Activated naive CD4-positive, alpha-beta T cell treated with anti-CD3 and anti-CD28 coated beads, Interleukin-2, amount 50 U/mL, for 24 hours (primary cell): Measurements from ENCODE around the gene C12orf54.
A peak's percentile ranks its signal among the peaks of the same experiment; 100 is the strongest.
"Not testable (repeated sequence)": the region's sequence is repeated elsewhere in the genome, so short reads cannot be mapped to it uniquely, and the experiment has no call there.

Experiments used
- H3K27ac Mint-ChIP-seq: one replicate; pipeline ENCODE4 v1.8.0; 2021; ENCODE audit warnings: mild to moderate bottlenecking, mixed read lengths
- H3K27me3 Mint-ChIP-seq: one replicate; pipeline ENCODE4 v1.8.0; 2021; ENCODE audit warnings: mixed read lengths
- H3K36me3 Mint-ChIP-seq: one replicate; pipeline ENCODE4 v1.8.0; 2021; ENCODE audit warnings: mixed read lengths
- H3K4me1 Mint-ChIP-seq: one replicate; pipeline ENCODE4 v1.8.0; 2021; ENCODE audit warnings: mixed read lengths
- H3K4me3 Mint-ChIP-seq: one replicate; pipeline ENCODE4 v1.8.0; 2021; ENCODE audit warnings: mild to moderate bottlenecking, mixed read lengths
- H3K9me3 Mint-ChIP-seq: one replicate; pipeline ENCODE4 v1.8.0; 2021; ENCODE audit warnings: mixed read lengths

The C12orf54 gene

GRCh38 chr12:48482198-48482597 is at the start of gene C12orf54:
C12orf54 (plus strand) TSS chr12:48482498; CDS start chr12:48483297, 799 bp downstream.
- no peak within 1 kb of the TSS for H3K4me3 Mint-ChIP-seq
- H3K27me3 Mint-ChIP-seq = peaks cover 5% of the 10 kb centered on the region
- H3K4me1 Mint-ChIP-seq = no peaks in the 10 kb centered on the region
- H3K9me3 Mint-ChIP-seq = no peaks in the 10 kb centered on the region
- no peaks in the 10 kb centered on the region for H3K36me3 Mint-ChIP-seq
- peak within 1 kb of the TSS; percentile 27 for H3K27ac Mint-ChIP-seq

DNA sequence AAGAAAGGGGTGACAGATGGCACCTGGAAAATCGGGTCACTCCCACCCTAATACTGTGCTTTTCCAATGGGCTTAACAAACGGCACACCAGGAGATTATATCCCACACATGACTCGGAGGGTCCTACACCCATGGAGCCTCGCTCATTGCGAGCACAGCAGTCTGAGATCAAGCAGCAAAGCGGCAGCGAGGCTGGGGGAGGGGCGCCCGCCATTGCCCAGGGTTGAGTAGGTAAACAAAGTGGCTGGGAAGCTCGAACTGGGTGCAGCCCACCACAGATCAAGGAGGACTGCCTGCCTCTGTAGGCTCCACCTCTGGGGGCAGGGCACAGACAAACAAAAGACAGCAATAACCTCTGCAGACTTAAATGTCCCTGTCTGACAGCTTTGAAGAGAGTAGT is 48.3 kb upstream of the C12orf54 start:
- not testable (repeated sequence) for H3K36me3 Mint-ChIP-seq, H3K27me3 Mint-ChIP-seq, H3K4me3 Mint-ChIP-seq, H3K4me1 Mint-ChIP-seq, H3K27ac Mint-ChIP-seq
- H3K9me3 Mint-ChIP-seq = peaks cover 18% of the 10 kb centered on the region

DNA sequence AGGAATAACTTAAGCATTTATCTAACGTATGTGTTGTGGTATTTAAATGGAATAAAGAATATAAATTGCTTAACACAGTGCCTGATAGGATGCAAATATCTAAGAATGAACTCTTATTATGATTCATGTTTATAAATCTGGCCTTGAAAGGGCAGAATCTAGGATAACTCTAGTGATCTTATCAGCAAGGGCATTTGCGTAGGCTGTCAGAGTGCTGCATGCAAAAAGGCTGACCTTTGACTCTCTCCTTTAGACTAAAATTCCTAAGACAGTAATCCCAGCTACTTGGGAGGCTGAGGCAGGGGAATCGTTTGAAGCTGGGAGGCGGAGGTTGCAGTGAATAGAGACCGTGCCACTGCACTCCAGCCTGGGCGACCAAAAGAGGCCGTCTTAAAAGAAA is 41.2 kb upstream of the C12orf54 start:
- Mint-ChIP-seq H3K4me1 (peaks cover 11% of the 10 kb centered on the region), H3K36me3 (no peaks in the 10 kb centered on the region), H3K9me3 (no peaks in the 10 kb centered on the region), H3K27me3 (no peaks in the 10 kb centered on the region), H3K4me3 (no peak overlapping the region), H3K27ac (no peak overlapping the region)

DNA sequence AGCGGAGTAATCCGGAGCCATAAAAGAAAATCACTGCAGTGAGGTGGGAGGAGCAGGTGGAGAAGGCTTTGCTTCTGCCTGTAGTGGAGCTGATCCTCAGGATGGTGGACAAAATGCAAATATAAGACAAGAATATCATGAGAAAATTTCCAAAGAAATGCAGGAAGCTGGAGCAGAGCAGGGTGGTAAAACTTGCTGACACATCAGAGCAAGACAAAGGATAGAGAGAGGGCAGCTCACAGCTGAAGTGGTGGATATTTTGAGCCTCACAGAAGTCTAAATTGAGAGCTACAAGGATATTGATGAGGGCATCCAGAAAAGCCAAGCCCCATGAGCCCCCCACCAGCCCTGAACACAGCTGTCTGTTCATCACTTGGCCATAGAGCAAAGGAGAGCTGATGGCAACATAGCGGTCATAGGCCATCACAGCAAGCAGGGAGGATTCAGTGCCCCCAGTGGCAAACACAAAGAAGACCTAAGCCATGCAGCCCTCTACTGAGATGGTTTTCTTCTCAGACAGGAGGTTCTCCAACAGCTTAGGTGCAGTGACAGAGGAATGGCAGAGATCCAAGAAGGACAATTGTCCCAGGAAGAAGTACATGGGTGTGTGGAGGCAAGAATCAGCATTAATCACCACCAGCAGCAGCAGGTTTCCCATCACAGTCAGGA is 40.0 kb upstream of the C12orf54 start:
- H3K4me1 Mint-ChIP-seq = peaks cover 21% of the 10 kb centered on the region
- H3K4me3 Mint-ChIP-seq = no peak overlapping the region
- H3K9me3 Mint-ChIP-seq = no peaks in the 10 kb centered on the region
- H3K36me3 Mint-ChIP-seq = no peaks in the 10 kb centered on the region
- no peak overlapping the region for H3K27ac Mint-ChIP-seq
- H3K27me3 Mint-ChIP-seq = no peaks in the 10 kb centered on the region

DNA sequence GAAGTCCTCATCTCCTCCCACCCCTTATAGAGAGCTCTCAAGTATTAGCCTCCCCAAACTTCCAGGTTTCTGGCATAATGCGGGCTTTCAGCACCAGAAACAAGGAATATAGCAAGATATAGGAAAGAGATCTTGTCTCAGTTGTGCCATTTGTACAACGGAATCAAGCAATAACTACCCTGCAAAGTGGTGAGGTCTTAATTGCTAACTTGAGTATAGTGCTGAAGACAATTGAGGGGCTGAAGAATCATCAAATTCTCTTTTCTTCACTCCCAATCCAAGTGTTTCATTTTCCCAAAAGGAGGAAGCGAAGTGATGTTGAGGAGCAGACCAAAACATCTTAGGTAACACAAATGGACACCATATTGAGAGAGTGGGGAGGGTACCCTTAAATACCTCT is 36.8 kb upstream of the C12orf54 start:
- Mint-ChIP-seq H3K9me3 (peaks cover 7% of the 10 kb centered on the region), H3K27ac (peak overlapping the region; percentile 1), H3K36me3 (peaks cover 8% of the 10 kb centered on the region), H3K4me1 (peaks cover 21% of the 10 kb centered on the region), H3K4me3 (peak overlapping the region; percentile 2), H3K27me3 (no peaks in the 10 kb centered on the region)

- Mint-ChIP-seq H3K27ac (peak overlapping the region; percentile 24), H3K27me3 (no peaks in the 10 kb centered on the region), H3K9me3 (peaks cover 7% of the 10 kb centered on the region), H3K36me3 (peaks cover 8% of the 10 kb centered on the region), H3K4me1 (peaks cover 21% of the 10 kb centered on the region), H3K4me3 (peak overlapping the region; percentile 9)
Measured at GRCh38 chr12:48446161-48446776, 36.0 kb upstream of the C12orf54 start.

GRCh38 chr12:48447755-48448154 is 34.5 kb upstream of the C12orf54 start:
- Mint-ChIP-seq H3K4me3 (no peak overlapping the region), H3K27ac (no peak overlapping the region), H3K27me3 (no peaks in the 10 kb centered on the region), H3K9me3 (peaks cover 7% of the 10 kb centered on the region), H3K36me3 (peaks cover 8% of the 10 kb centered on the region), H3K4me1 (peaks cover 21% of the 10 kb centered on the region)

GRCh38 chr12:48451372-48451771 is 30.9 kb upstream of the C12orf54 start:
- H3K9me3 Mint-ChIP-seq = peaks cover 7% of the 10 kb centered on the region
- H3K4me3 Mint-ChIP-seq = no peak overlapping the region
- peaks cover 7% of the 10 kb centered on the region for H3K4me1 Mint-ChIP-seq
- H3K27me3 Mint-ChIP-seq = no peaks in the 10 kb centered on the region
- peaks cover 8% of the 10 kb centered on the region for H3K36me3 Mint-ChIP-seq
- no peak overlapping the region for H3K27ac Mint-ChIP-seq

- not testable (repeated sequence) for H3K36me3 Mint-ChIP-seq, H3K4me3 Mint-ChIP-seq, H3K4me1 Mint-ChIP-seq, H3K9me3 Mint-ChIP-seq, H3K27me3 Mint-ChIP-seq, H3K27ac Mint-ChIP-seq
Measured at GRCh38 chr12:48452961-48453360, 29.3 kb upstream of the C12orf54 start.

DNA sequence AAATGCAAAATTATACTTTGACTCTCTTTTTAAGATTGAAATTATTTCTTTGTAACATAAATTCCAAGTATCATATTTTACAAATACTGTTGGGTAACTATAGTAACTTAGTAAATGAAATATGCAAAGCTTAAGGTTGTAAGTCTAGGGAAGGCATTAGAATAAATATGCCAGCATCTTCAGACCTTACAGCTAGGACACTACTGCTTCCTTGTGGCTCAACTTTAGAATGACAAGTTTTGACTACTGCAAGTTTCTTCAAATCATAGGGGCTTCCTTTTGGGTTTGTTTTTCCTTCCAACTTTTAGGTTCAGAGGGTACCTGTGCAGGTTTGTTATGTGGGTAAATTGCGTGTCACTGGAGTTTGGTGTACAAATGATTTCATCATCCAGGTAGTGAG is 27.6 kb upstream of the C12orf54 start:
- Mint-ChIP-seq H3K4me3 (no peak overlapping the region), H3K27ac (no peak overlapping the region), H3K9me3 (peaks cover 7% of the 10 kb centered on the region), H3K4me1 (no peaks in the 10 kb centered on the region), H3K27me3 (peaks cover 9% of the 10 kb centered on the region), H3K36me3 (peaks cover 8% of the 10 kb centered on the region)

DNA sequence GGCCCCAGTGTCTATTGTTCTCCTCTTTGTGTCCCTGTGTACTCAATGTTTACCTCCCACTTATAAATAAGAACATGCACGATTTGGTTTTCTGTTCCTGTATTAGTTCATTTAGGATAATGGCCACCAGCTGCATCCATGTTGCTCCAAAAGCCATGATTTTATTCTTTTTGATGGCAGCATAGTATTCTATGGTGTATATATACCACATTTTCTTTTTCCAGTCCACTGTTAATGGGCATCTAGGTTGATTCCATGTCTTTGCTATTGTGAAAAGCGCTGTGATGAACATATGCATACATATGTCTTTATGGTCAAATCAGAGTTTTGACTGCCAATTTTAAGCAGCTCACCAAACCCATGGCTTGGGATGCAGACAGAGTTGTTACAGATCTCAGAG is 27.2 kb upstream of the C12orf54 start:
- peaks cover 3% of the 10 kb centered on the region for H3K9me3 Mint-ChIP-seq

DNA sequence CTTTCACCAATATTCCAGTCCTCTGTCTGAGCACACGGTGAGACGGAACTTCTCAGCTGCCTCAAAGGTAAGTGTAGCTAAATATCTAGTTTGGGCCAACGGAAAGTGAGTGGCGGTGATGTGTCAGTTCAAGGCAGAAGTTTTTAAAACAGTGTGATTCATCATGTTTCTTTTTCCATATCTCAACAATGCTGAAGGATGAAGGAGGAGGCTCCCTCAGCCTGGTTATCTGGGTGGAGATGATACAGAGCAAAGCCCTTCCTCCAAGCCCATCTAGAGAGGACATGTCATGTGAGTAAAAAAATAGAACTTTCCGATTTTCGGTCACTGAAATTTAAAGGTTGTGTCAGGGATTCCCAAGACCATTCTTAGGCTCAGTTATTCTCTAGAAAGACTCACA is 23.0 kb upstream of the C12orf54 start:
- H3K4me1 Mint-ChIP-seq = no peaks in the 10 kb centered on the region

More for the DNA sequence above, 27.2 kb upstream of the C12orf54 start:
- Mint-ChIP-seq H3K36me3 (peaks cover 5% of the 10 kb centered on the region), H3K4me1 (no peaks in the 10 kb centered on the region), H3K27ac (no peak overlapping the region), H3K27me3 (peaks cover 9% of the 10 kb centered on the region), H3K4me3 (no peak overlapping the region)

DNA sequence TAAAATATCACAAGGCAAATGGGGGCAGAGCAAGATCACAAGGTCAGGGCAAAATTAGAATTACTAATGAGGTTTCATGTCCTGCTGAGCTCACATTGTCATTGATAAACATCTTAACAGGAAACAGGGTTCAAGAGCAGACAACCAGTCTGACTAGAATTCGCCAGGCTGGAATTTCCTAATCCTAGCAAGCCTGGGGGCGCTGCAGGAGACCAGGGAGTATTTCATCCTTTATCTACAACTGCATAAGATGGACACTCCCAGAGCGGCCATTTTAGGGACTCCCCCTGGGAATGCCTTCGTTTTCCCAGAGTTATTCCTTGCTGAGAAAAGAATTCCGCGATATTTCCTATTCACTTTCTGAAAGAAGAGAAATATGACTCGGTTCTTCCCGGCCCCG is 13.3 kb upstream of the C12orf54 start:
- H3K4me1 Mint-ChIP-seq, H3K27ac Mint-ChIP-seq, H3K4me3 Mint-ChIP-seq: not testable (repeated sequence)
- H3K36me3 Mint-ChIP-seq = peaks cover 12% of the 10 kb centered on the region
- peaks cover 20% of the 10 kb centered on the region for H3K9me3 Mint-ChIP-seq
- peaks cover 12% of the 10 kb centered on the region for H3K27me3 Mint-ChIP-seq

More for the DNA sequence above, 23.0 kb upstream of the C12orf54 start:
- Mint-ChIP-seq H3K4me3 (no peak overlapping the region), H3K27me3 (peaks cover 9% of the 10 kb centered on the region), H3K36me3 (peaks cover 5% of the 10 kb centered on the region), H3K27ac (no peak overlapping the region), H3K9me3 (no peaks in the 10 kb centered on the region)

DNA sequence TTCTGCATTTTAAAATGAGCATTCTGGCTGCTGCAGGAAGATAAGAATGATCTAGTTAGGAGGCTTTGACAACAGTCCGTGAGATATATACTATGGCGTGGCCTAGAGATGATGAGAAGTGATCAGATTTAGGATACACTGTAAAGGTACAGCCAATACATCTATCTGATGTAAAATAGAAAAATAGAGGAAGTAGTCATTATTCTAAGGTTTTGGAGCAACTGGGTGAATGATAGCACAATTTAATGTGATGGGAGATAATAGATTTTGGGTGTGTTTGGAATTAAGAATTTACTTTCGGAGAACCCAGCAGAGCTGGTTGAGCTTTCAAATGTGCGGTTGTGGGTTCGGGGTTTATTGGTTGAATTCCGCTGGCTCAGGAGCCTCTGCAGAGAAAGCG is 10.0 kb upstream of the C12orf54 start, which contains the start of gene ANP32D:
Gene ANP32D, plus strand, starts transcription at position 301 of the 400 bp plus-strand sequence. CDS start 106 bp downstream, outside the sequence.
- Mint-ChIP-seq H3K27me3 (peaks cover 14% of the 10 kb centered on the region), H3K4me1 (no peaks in the 10 kb centered on the region), H3K9me3 (peaks cover 20% of the 10 kb centered on the region), H3K4me3 (no peak within 1 kb of the TSS), H3K36me3 (peaks cover 12% of the 10 kb centered on the region), H3K27ac (peak within 1 kb of the TSS; percentile 38)

DNA sequence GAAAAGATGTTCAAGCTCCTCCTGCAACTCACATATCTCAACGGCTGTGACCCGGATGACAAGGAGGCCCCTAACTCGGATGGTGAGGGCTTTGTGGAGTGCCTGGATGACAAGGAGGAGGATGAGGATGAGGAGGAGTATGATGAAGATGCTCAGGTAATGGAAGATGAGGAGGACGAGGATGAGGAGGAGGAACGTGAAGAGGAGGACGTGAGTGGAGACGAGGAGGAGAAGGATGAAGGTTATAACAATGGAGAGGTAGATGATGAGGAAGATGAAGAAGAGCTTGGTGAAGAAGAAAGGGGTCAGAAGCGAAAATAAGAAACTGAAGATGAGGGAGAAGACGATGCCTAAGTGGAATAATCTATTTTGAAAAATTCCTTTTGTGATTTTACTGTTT is 9.2 kb upstream of the C12orf54 start:
- Mint-ChIP-seq H3K4me3 (no peak overlapping the region), H3K9me3 (peaks cover 17% of the 10 kb centered on the region), H3K36me3 (peaks cover 10% of the 10 kb centered on the region), H3K27ac (peak overlapping the region; percentile 38), H3K27me3 (peaks cover 14% of the 10 kb centered on the region), H3K4me1 (no peaks in the 10 kb centered on the region)

DNA sequence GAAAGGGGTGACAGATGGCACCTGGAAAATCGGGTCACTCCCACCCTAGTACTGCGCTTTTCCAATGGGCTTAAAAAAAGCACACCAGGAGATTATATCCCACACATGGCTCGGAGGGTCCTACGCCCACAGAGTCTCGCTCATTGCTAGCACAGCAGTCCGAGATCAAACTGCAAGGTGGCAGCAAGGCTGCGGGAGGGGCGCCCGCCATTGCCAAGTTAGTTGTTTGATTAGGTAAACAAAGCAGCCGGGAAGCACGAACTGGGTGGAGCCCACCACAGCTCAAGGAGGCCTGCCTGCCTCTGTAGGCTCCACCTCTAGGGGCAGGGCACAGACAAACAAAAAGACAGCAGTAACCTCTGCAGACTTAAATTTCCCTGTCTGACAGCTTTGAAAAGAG is 7.8 kb upstream of the C12orf54 start:
- H3K4me3 Mint-ChIP-seq, H3K36me3 Mint-ChIP-seq, H3K27ac Mint-ChIP-seq, H3K4me1 Mint-ChIP-seq: not testable (repeated sequence)
- Mint-ChIP-seq H3K27me3 (peaks cover 14% of the 10 kb centered on the region), H3K9me3 (peaks cover 15% of the 10 kb centered on the region)
